M059J (cell line): ENCODE measurements around the gene ANKRD65. TPM values are rescaled to one million over a fixed set of nuclear protein-coding genes. Genes with fewer than 3 reads are reported as not detected.
"Not testable (repeated sequence)": the region's sequence is repeated elsewhere in the genome, so short reads cannot be mapped to it uniquely, and the experiment has no call there.

ENCODE experiments used
- DNase-seq: peaks from one replicate; pipeline ENCODE4 v3.0.0-alpha.2; 2012; ENCODE audit warnings: low read depth
- total RNA-seq: library from RNA; depleted of rRNA; stranded (reverse); fragments of >200 nt; shearing (Covaris generic); gene quantifications from 2 replicates; pipeline ENCODE4 v1.2.3, GENCODE V29; 2014

ANKRD65 gene
- total RNA-seq, 1 experiment from 2014 or later = 0.64 TPM

DNA sequence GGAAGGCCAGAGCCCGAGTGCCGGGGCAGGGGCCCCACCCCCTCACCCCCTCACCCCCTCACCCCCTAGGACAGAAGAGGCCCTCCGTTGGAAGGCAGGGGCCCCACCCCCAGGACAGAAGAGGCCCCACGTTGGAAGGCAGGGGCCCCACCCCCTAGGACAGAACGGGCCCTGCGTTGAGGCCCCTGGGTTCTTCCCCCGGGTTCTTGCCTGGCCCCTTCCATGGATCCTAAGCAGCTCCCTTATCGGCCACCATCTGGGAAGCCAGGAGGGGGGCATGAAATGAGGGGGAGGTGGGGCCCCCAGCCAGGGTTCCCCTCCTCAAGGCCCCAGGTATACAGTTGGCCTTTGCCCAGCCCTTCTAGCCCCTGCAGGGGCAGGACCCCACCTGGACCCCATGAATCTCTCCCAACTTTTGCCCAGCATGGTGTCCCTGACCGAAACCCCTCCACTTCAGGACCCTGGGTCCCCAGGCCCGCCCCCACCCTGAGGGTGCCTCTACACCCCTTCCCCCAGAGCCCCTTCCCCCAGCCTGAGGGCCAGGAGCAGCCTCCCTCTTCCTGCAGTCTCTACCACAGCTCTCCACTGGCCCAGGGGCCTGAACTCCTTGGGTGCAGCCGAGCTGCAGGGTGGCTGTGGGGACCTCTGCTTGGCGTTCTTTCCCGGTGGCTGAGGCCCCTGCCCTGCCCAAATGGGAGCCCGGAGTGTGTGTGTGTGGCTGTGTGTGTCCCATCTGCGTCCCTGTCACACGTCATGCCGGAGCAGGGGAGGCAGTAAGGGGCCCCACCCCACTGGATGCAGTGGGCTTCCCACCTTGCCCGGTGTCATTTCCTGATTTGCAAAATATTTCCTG, 10.1 kb upstream of the ANKRD65 start:
- DNase-seq = no peak

- DNase-seq = peak; percentile 62
Observed at GRCh38 chr1:1430114-1430982, 9.3 kb upstream of the ANKRD65 start.

DNA sequence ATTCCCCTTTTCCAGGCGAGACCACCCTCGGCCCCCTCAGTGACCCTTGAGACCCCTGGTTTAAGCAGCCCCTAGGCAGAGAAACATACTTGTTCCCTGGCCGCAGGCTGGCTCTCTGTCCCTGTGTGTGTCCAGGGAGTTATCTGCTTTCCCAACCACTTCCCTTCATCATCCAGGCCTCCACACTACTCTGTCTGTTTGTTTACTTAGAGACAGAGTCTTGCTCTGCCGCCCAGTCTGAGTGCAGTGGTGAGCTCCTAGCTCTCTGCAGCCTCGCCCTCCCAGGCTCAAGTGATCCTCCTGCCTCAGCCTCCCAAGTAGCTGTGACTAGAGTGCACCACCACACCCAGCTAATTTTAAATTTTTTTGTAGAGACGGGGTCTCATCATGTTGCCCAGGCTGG, 8.6 kb upstream of the ANKRD65 start:
- no peak for DNase-seq

DNA sequence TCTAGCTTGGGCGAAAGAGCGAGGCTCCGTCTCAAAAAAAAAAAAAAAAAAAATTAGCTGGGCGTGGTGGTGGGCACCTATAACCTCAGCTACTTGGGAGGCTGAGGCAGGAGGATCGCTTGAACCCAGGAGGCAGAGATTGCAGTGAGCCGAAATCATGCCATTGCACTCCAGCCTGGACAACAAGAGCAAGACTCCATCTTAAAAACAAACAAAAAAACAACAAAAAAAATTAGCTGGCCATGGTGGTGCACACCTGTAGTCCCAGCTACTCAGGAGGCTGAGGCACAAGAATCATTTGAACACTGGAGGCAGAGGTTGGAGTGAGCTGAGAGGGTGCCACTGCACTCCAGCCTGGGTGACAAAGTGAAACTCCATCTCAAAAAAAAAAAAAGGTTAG, 7.9 kb upstream of the ANKRD65 start:
- not testable (repeated sequence) for DNase-seq

DNA sequence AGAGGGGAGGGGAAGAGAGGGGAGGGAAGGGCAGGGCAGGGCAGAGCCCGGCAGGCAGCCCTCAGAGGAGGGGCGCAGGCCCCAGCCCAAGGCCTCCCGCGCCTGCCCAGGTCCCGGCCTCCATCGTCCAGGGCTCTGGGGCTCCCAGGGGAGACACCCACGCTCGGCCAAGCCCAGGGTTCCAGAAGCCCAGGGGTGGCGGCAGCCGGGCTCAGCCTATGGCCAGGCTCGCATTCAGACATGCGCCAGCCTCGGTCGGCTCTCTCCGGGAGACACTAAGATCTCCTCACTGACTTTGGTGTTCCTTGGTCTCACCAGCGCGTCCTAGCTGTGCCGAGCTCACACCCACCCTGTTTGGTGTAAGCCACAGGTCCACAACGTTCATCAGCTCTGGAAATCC, 7.1 kb upstream of the ANKRD65 start:
- DNase-seq = no peak

DNA sequence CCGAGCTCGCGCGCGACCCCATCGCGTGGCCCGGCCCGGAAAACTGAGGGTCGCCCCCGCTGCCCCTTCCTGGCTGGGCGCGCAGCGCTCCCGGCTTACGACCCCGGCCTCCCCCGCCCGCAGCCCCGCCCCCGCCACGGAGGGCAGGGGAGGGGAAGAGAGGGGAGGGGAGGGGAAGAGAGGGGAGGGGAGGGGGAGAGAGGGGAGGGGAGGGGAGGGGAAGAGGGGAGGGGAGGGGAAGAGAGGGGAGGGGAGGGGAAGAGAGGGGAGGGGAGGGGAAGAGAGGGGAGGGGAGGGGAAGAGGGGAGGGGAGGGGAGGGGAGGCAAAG, 6.7 kb upstream of the ANKRD65 start:
- DNase-seq = no peak

GRCh38 chr1:1427106-1427819, 6.2 kb upstream of the ANKRD65 start:
- DNase-seq = no peak

DNA sequence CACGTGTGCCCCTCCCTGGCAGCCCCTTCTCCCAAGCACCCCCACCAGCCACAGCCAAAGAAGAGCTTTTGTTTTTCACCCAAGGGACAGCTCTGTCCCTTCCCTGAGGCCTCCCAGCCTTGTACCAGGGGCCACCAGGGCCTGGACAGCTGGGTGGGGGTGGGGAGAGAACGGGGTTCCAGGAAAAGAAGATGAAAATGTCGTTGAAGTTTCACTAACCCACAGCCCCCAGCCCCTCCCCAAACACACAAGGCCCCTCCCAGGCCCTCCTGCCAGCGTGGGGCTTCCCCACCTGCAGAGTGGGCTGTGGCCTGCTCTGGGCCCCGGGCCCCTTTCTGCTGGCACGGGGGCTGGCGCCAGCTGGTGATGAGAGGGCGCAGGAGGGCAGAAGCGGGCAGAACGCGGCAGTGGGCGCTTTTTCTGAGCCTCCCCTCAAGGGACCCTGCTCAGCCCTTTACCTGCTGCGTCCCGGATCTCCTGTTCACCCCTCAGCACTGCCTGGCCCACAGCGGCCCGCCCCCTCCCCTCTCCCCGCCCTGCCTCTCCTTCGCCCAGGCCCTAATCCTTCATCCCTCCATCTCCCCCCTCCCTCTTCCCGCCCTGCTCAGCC, 5.5 kb upstream of the ANKRD65 start:
- no peak for DNase-seq

GRCh38 chr1:1425753-1426495, 4.8 kb upstream of the ANKRD65 start:
- DNase-seq = no peak

- no peak for DNase-seq
Observed at GRCh38 chr1:1425426-1425752, 4.3 kb upstream of the ANKRD65 start.

DNA sequence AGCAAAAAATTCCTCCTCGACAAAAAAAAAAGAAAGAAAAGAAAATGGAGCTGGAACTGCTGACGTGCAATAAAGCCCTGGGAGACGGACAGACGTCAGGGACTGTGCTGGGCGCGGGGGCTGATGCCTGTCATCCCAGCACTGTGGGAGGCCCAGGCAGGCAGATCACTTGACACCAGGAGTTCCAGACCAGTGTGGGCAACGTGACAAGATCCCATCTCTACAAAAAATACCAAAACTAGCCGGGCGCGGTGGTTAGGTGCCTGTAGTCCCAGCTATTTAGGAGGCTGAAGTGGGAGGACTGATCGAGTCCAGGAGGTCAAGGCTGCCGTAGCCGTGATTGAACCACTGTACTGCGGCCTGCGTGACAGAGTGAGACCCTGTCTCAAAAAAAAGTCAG, 3.6 kb upstream of the ANKRD65 start:
- no peak for DNase-seq

DNA sequence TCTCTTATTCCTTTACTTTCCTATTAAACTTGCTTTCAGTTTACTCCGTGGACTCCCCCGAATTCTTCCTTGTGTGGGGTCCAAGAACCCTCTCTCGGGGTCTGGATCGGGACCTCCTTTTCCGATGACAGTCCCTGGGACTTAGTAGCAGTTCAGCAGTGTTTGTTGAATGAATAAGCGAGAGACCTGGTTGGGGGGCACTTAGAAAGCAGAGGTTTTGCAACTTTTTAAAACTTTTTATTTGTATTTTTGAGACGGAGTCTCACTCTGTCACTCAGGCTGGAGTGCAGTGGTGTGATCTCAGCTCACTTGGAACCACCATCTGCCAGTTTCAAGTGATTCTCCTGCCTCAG, 2.1 kb upstream of the ANKRD65 start:
- DNase-seq = no peak

DNA sequence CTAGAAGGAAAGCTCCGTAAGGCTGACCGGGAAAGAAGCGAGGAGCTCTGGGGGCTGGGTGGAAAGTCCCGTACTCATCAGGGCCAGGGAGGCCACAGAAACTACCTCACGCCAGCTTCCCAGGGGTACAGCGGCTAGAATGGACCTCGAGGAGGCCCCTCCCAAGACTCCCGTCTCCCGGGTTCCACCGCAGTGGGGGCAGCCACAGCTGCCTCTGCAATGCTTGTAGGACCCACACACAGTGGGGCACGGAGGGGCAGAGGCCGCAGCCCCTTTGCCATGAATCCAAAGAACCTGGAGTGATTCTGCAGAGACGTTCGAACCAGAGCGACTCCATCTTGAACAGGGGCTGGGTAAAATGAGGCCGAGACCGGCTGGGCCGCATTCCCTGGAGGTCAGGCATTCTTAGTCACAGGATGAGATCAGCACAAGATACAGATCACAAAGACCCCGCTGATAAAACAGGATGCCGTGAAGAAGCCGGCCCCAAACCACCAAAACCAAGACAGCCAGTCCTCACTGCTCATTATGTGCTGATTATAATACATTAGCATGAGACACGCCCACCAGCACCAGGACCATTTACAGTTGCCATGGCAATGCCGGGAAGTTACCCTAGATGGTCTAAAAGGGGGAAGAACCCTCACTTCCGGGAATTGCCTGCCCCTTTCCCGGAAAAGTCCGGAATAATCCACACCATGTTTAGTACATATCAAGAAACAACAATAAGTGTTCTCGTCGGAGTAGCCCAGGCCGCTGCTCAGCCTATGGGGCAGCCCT, 1.6 kb upstream of the ANKRD65 start:
- peak; percentile 59 for DNase-seq

DNA sequence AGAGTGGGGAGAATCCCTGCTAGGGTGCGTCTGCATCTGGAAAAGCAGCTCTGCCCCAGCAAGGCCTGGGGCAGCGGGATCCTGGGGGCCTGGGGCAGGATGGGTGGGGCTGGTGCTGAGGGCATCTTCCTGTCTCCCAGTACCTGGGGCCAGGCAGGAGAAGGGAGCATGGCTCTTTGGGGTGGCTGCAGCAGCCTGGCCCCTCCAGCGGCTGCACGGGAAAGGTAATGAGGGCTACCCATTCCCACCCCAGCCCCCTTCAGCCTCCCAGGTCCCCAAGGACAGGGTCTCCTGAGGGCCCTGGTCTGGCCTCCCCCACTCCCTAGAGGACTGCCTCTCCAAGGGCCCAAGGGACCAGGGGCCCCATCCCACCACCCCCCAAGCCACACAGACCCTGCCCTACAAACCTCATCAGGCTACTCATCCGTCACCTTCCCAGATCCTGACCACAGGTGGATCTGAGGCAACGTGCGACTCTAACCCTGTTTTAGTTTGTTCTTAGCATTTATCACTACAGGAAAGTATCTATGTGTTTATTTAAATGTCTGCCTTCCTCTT, 910 bp upstream of the ANKRD65 start:
- DNase-seq = no peak

DNA sequence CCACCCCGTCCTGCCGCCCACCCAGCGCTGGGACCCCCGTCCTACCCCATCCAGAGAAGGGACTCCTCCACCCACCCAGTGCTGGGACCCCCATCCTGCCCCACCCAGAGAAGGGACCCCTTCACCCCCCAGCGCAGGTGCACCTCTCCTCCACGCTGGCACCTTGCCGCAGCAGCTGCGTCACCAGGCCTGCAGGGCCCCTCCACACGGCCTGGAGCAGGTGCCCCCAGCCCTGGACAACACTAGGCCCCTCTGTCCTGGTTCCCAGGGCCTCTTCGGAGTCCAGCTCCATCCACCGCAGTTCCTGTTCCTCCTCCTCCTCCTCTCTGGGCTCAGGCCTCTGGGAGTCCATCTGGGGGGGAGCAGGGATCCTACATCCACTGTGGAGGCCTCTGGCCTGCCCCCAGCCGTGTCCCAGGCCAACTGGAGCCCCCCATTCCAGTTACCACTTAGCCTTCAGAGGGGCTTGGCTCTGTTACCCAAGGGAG, 378 bp downstream of the ANKRD65 start:
- no peak for DNase-seq

DNA sequence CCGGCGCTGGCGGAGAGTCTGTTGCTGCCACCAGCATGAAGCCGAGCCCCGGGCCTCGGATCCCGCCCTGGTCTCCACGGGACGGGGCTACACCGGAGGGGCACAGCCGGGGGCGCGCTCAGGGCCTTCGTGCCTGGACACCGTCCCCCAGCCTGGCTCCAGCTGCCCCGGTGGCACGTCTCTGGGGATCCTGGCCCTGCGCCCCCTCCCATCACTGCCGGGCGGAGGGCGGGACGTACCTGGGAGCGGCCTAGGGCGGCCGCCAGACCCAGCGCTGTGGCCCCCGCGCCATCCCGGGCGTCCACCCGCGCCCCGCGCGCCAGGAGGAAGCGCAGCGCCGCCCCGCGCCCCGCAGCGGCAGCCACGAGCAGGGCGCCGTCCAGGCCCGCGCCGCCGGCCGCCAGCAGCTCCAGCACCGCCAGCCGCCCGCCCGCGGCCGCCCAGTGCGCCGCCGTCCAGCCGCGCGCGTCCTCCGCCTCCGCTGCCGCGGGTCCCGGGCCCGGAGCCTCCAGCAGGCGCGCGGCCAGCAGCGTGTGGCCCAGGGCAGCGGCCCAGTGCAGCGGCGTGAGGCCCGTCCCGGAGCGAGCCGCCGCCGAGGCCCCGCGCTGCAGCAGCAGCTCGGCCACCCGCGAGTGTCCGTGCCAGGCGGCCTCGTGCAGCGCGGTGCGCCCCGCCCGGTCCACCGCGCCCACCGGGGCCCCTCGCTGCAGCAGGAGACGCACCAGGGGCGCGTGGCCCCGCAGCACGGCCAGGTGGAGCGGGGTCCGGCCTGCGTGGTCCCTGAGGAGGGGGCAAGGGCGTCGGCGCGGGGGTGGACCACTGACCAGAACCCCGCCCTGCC, 1.0 kb downstream of the ANKRD65 start:
- DNase-seq = no peak

- DNase-seq = no peak
Observed at GRCh38 chr1:1419363-1419812, 1.7 kb downstream of the ANKRD65 start.

DNA sequence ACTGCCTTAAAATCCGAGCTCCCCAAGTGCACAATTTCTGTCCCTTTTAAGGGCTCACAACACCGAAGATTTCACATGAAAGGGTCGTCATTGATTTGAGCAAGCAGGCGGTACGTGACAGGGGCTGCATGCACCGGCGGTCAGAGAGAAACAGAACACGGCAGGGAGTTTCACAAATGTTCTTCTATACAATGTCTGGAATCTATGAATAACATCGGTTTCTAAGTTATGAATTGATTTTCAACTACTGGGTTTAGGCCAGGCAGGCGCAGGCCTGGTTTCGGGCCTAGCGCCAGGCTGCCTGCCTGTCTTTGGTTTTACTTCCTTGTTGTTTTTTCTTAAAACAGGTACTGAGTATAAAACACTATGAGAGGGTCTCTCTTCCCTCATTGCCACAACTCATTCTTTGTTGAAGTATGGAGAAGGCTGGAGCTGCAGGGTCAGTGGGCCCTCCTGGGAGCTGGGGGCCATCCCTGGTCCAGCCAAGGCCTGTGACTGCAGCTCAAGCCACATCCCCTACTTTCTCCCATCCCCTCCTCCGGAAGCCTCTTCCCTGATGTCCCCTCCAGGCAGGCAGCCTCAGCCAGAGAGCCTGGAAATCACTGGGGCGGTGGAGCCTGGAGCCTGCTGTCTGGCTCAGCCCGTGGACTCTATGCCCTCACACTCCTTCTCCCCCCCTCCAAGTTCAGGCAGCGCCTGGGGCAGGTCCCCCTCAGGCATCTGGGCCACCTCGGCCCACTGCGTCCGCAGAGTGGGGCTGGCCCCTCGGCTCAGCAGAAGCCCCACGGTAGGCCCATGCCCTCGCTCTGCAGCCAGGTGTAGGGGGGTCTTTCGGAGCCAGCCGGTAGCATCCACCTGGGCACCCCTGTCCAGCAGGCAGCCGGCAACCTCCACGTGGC, 2.4 kb downstream of the ANKRD65 start:
- DNase-seq = no peak
